SK-N-SH (cell line): ENCODE measurements around the gene ADGRG7.

Experiments
- RFX5 ChIP-seq: IDR thresholded peaks from 2 replicates; pipeline ENCODE4 v1.6.1; 2012; ENCODE audit warnings: mild to moderate bottlenecking, improper control_type of control experiment, low read length
- USF1 ChIP-seq: IDR thresholded peaks from 2 replicates; pipeline ENCODE4 v1.4.0; 2012; ENCODE audit warnings: low read depth, borderline replicate concordance
- TF ChIP-seq, protein P1 (sequence below): IDR thresholded peaks from 2 replicates; pipeline ENCODE4 v1.4.0; 2012; ENCODE audit warnings: low read depth, borderline replicate concordance

DNA sequence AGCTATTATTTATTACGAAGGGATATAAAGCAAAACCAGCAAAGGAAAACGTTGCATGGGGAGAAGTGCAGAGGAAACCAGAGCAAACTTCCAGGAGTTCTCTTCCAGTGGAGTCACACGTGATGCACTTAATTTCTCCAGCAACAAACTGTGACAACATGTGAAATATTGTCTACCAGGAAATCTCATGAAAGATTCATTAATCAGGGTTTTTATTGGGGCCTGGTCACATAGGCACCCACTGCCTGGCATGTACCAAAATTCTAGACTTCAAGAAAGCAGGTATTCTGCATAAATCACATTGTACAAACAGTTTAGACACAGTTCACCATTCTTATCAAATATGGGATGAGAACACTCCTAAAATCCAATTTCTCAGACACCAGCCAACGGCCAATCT, 94.5 kb downstream of the ADGRG7 start:
- TF ChIP-seq USF1: no peak
- no peak for TF ChIP-seq RFX5
- TF ChIP-seq, protein P1, sequence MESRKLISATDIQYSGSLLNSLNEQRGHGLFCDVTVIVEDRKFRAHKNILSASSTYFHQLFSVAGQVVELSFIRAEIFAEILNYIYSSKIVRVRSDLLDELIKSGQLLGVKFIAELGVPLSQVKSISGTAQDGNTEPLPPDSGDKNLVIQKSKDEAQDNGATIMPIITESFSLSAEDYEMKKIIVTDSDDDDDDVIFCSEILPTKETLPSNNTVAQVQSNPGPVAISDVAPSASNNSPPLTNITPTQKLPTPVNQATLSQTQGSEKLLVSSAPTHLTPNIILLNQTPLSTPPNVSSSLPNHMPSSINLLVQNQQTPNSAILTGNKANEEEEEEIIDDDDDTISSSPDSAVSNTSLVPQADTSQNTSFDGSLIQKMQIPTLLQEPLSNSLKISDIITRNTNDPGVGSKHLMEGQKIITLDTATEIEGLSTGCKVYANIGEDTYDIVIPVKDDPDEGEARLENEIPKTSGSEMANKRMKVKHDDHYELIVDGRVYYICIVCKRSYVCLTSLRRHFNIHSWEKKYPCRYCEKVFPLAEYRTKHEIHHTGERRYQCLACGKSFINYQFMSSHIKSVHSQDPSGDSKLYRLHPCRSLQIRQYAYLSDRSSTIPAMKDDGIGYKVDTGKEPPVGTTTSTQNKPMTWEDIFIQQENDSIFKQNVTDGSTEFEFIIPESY: no peak
